DMS 273 (cell line): ENCODE measurements around the gene VANGL2.
A peak's percentile ranks its signal among the peaks of the same experiment; 100 is the strongest.

ENCODE experiments used
- DNase-seq: peaks from one replicate; lab custom pipeline; 2025; ENCODE audit not compliant: unreplicated experiment; lab: John Stamatoyannopoulos, UW

The VANGL2 gene

GRCh38 chr1:160400223-160400645, at the start of gene VANGL2:
Gene VANGL2, plus strand, starts transcription at chr1:160400564. Its CDS starts 15,274 bp downstream, at chr1:160415838.
- DNase-seq = peak; percentile 86

GRCh38 chr1:160351629-160352028, 48.7 kb upstream of the VANGL2 start:
- DNase-seq = no peak

GRCh38 chr1:160352555-160352954, 47.8 kb upstream of the VANGL2 start:
- DNase-seq = no peak

GRCh38 chr1:160353223-160353622, 47.1 kb upstream of the VANGL2 start:
- peak; percentile 80 for DNase-seq

GRCh38 chr1:160354388-160354985, 45.9 kb upstream of the VANGL2 start:
- peak; percentile 78 for DNase-seq

GRCh38 chr1:160357286-160358002, 42.9 kb upstream of the VANGL2 start:
- peak; percentile 15 for DNase-seq

GRCh38 chr1:160358073-160358472, 42.3 kb upstream of the VANGL2 start:
- no peak for DNase-seq

GRCh38 chr1:160359559-160360226, 40.7 kb upstream of the VANGL2 start:
- peak; percentile 68 for DNase-seq

GRCh38 chr1:160360227-160360695, 40.1 kb upstream of the VANGL2 start:
- DNase-seq = peak; percentile 74

- DNase-seq = no peak
These were observed 39.2 kb upstream of the VANGL2 start for GRCh38 chr1:160361199-160361598.

GRCh38 chr1:160361814-160362167, 38.6 kb upstream of the VANGL2 start:
- DNase-seq = peak; percentile 44

- peak; percentile 98 for DNase-seq
These were observed 38.0 kb upstream of the VANGL2 start for GRCh38 chr1:160362168-160362957.

GRCh38 chr1:160363010-160363409, 37.4 kb upstream of the VANGL2 start:
- peak; percentile 74 for DNase-seq

GRCh38 chr1:160363951-160364735, 36.2 kb upstream of the VANGL2 start:
- DNase-seq = peak; percentile 70

GRCh38 chr1:160365325-160365724, 35.0 kb upstream of the VANGL2 start:
- DNase-seq = peak; percentile 65

- peak; percentile 96 for DNase-seq
These were observed 33.4 kb upstream of the VANGL2 start, which contains the start of gene NHLH1 for GRCh38 chr1:160366731-160367515. Gene NHLH1, plus strand, starts transcription at chr1:160367071. Its CDS starts 3,661 bp downstream, at chr1:160370732.

GRCh38 chr1:160367516-160367900, 32.9 kb upstream of the VANGL2 start:
- peak; percentile 63 for DNase-seq

GRCh38 chr1:160367934-160368923, 32.1 kb upstream of the VANGL2 start:
- peak; percentile 72 for DNase-seq
